ENCODE measurements around the gene MAD1L1. TPM values are rescaled to one million over a fixed set of nuclear protein-coding genes. Genes with fewer than 3 reads are reported as not detected.

MAD1L1 gene
- total RNA-seq, 1 donor from 2014 or later, result 32.7 TPM

DNA sequence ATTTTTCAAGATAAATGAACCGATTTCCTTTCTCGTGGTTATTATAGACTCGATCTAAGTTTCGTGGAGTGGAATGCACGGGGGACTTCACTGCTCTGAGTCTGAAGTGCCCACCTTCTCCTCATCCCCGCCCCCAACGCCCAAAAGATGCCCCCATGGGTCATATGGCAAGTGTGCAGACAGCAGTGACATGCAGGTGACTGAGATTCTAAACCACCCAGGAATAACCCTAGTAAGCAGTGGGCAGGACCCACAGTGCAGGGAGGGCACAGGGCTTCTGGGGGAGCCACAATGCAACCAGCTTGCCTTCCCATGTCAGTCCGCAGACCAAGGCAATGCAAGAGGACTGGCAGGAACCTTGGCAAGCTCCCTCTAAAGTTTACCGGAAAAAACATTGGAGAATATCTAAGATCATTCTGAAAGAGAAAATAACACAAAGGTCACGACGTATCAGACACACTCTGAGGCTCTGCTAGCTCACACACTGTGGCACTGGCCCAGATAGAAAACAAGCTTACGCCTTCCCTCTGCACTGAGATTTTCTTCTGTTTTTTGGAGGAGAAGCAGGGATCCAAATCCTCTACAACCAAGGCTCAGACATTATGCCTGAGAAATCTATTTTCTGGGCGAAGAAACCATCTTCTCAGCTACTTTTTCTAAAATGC lies 239.6 kb downstream of the MAD1L1 start:
- H3K4me1 Mint-ChIP-seq (ENCODE audit: unreplicated experiment), result no peaks in the 10 kb centered on the region
- no peak for TF ChIP-seq CTCF (IDR thresholded peaks at IDR 0.05)
- H3K36me3 Mint-ChIP-seq (ENCODE audit: unreplicated experiment), result no peaks in the 10 kb centered on the region
- DNase-seq (ENCODE audit: extremely low spot score, unreplicated experiment), result no peak
- no peaks in the 10 kb centered on the region for H3K9me3 Mint-ChIP-seq (ENCODE audit: unreplicated experiment)
- no peak overlapping the region for H3K4me3 Mint-ChIP-seq (ENCODE audit: unreplicated experiment)
- H3K27ac Mint-ChIP-seq (ENCODE audit: unreplicated experiment), result no peak overlapping the region
- no peaks in the 10 kb centered on the region for H3K27me3 Mint-ChIP-seq (ENCODE audit: unreplicated experiment)

DNA sequence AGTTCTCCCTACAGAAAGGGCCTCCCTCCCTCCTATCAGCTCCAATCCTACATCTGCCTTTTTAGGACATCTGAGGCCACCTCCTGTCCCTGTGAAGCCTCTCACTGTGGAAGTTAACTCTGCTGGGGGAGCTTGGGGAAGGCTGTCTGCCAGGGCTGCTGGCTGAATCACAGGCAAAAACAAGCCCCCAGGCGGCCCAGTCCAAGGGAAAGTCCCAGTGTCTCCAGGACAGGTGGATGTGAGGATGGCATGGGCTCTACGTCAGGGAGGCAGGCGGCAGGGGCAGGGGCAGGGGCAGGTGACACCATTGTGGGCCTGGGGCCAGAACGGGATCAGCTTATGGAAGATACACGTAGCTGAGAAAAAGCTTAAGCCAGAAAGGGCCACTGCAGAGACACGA lies 240.2 kb downstream of the MAD1L1 start:
- H3K4me3 Mint-ChIP-seq (ENCODE audit: unreplicated experiment), result no peak overlapping the region
- no peak overlapping the region for H3K27ac Mint-ChIP-seq (ENCODE audit: unreplicated experiment)
- no peaks in the 10 kb centered on the region for H3K27me3 Mint-ChIP-seq (ENCODE audit: unreplicated experiment)
- no peaks in the 10 kb centered on the region for H3K9me3 Mint-ChIP-seq (ENCODE audit: unreplicated experiment)
- no peaks in the 10 kb centered on the region for H3K36me3 Mint-ChIP-seq (ENCODE audit: unreplicated experiment)
- H3K4me1 Mint-ChIP-seq (ENCODE audit: unreplicated experiment), result no peaks in the 10 kb centered on the region
- DNase-seq (ENCODE audit: extremely low spot score, unreplicated experiment), result no peak
- no peak for TF ChIP-seq CTCF (IDR thresholded peaks at IDR 0.05)

GRCh38 chr7:1990001-1990670 lies 242.6 kb downstream of the MAD1L1 start:
- H3K27me3 Mint-ChIP-seq (ENCODE audit: unreplicated experiment), result no peaks in the 10 kb centered on the region
- H3K9me3 Mint-ChIP-seq (ENCODE audit: unreplicated experiment), result no peaks in the 10 kb centered on the region
- TF ChIP-seq CTCF (IDR thresholded peaks at IDR 0.05), result no peak
- no peak for DNase-seq (ENCODE audit: extremely low spot score, unreplicated experiment)
- H3K4me1 Mint-ChIP-seq (ENCODE audit: unreplicated experiment), result no peaks in the 10 kb centered on the region
- peaks cover 7% of the 10 kb centered on the region for H3K36me3 Mint-ChIP-seq (ENCODE audit: unreplicated experiment)
- H3K27ac Mint-ChIP-seq (ENCODE audit: unreplicated experiment), result no peak overlapping the region
- H3K4me3 Mint-ChIP-seq (ENCODE audit: unreplicated experiment), result no peak overlapping the region

DNA sequence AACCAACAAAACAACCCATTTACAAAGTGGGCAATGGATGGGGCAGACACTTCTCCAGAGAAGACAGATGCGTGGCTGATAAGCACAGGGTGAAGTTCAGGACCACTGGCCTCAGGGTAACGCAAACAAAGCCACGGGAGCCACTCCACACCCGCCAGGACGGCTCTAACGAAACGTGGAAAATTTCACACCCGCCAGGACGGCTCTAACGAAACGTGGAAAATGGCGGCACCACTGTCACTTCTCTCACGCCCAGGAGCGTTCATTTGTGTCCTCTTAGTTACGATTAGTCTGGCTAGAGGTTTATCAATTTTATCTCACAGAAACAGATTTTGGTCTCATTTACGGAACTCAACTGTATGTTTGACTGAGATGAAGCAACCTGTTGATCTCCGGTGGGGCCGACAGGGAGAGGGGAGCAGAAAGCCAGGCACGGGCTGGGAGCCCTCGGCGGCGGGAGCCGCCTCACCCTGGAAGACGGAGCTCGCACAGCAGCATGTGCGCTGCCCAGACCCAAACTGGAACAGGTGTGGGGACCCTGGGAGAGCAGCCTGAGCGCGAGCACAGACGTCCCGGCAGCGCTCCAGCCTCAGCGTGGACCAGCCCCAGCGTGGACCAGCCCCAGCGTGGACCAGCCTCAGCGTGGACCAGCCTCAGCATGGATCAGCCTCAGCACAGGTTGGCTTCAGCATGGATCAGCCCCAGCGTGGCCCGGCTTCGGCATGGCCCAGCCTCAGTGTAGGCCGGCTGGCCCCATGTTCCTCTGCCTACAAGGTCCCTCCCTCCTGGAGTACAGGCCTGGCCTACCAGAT lies 243.5 kb downstream of the MAD1L1 start:
- H3K27me3 Mint-ChIP-seq (ENCODE audit: unreplicated experiment), result no peaks in the 10 kb centered on the region
- TF ChIP-seq CTCF (IDR thresholded peaks at IDR 0.05), result no peak
- H3K4me3 Mint-ChIP-seq (ENCODE audit: unreplicated experiment), result no peak overlapping the region
- no peaks in the 10 kb centered on the region for H3K4me1 Mint-ChIP-seq (ENCODE audit: unreplicated experiment)
- peaks cover 7% of the 10 kb centered on the region for H3K36me3 Mint-ChIP-seq (ENCODE audit: unreplicated experiment)
- no peaks in the 10 kb centered on the region for H3K9me3 Mint-ChIP-seq (ENCODE audit: unreplicated experiment)
- DNase-seq (ENCODE audit: extremely low spot score, unreplicated experiment), result no peak
- H3K27ac Mint-ChIP-seq (ENCODE audit: unreplicated experiment), result no peak overlapping the region

DNA sequence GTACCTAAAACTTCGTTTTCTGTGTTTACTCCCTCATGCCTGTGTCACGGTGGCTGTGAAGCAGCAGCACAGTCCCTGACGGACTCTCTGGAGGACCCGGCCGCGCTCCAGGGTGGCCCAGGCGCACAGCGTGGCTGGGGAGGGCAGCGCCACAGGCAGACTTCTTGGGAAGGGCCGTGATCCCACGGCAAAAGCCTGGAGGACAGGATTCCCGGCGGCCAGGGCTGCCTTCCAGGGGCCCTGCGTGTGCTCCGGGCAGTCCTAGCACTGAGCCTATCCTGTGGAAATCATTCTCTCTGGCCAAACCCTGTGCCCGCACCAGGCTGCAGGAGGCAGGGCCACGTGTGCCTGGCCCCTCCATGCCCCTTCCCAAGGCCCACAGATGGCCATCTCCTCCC lies 244.2 kb downstream of the MAD1L1 start:
- DNase-seq (ENCODE audit: extremely low spot score, unreplicated experiment), result no peak
- Mint-ChIP-seq H3K27me3 (ENCODE audit: unreplicated experiment) (no peaks in the 10 kb centered on the region), H3K4me1 (ENCODE audit: unreplicated experiment) (no peaks in the 10 kb centered on the region), H3K27ac (ENCODE audit: unreplicated experiment) (no peak overlapping the region), H3K36me3 (ENCODE audit: unreplicated experiment) (peaks cover 7% of the 10 kb centered on the region), H3K9me3 (ENCODE audit: unreplicated experiment) (no peaks in the 10 kb centered on the region), H3K4me3 (ENCODE audit: unreplicated experiment) (no peak overlapping the region)
- no peak for TF ChIP-seq CTCF (IDR thresholded peaks at IDR 0.05)

Data from osteocyte (in vitro differentiated cells).